Putamen (tissue), 1 donor: ENCODE results near the gene CBLB.
"Not testable (repeated sequence)": the region's sequence is repeated elsewhere in the genome, so short reads cannot be mapped to it uniquely, and the experiment has no call there.

Experiments used
- DNase-seq: peaks from one replicate; pipeline ENCODE4 v3.0.0-alpha.2; 2016; ENCODE audit warnings: low spot score

The CBLB gene

DNA sequence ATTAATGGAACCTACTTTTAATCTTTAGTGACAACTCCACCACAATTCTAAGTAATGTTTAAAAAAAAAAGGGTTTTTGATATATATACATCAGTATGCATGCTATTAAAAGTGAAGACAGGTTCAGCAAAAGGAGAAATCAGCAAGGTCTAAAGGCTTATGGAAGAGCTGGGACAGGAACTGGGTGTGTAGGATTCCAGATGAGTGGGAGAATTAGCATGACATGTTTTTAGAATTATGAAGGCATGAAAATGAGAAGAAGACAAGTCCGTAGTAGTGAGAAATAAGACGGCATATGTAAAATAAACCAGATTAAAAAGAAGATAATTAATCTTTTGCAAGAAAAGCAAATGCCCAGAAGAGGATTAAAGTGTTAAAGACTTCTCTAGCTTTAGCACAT is 52.0 kb downstream of the CBLB start:
- DNase-seq = no peak

DNA sequence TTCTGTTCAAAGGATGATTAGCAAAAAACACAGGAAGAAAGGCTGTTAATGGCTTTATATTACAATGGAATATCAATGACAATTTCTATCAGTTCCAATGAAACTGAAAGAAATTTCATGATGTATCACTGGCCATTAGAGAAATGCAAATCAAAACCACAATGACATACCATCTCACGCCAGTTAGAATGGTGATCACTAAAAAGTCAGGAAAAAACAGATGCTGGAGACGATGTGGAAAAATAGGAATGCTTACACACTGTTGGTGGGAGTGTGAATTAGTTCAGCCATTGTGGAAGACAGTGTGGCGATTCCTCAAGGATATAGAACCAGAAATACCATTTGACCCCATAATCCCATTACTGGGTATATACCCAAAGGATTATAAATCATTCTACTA is 53.5 kb downstream of the CBLB start:
- not testable (repeated sequence) for DNase-seq

DNA sequence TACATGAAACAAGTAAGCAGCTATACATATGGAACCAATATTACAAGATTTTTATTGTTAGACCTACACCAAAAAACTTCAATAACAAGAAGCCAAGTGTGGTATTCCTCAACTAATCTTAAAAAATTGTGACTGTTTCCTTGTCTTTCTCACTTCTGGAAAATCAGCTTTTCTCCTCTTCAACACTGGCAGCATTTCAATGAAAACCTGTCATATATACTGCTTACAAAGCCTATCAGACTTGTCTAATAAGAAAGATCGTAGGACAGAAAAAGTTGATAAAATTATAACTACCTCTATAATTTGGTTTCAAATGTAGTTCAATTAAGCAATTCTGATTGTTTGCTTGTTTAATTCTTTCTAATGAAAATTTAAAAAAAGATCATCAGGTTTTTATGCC is 55.1 kb downstream of the CBLB start:
- DNase-seq = no peak

DNA sequence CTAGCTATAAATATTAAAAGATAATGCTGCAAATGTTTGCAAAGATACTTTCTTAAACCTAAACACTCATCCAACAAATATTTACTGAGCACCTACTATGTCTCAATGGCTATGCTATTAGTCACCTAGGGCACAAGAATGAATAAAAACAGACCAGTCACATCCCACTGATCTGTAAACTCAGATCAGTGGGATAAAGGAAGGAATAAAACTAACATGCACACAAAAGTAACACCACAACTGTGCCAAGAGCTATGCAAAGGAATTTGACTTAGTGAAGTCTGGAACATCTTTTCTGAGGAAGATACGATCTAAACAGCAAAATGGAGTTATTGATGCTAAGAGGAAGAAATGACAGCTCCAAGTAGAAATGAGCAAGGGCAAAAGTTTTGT is 56.6 kb downstream of the CBLB start:
- no peak for DNase-seq

DNA sequence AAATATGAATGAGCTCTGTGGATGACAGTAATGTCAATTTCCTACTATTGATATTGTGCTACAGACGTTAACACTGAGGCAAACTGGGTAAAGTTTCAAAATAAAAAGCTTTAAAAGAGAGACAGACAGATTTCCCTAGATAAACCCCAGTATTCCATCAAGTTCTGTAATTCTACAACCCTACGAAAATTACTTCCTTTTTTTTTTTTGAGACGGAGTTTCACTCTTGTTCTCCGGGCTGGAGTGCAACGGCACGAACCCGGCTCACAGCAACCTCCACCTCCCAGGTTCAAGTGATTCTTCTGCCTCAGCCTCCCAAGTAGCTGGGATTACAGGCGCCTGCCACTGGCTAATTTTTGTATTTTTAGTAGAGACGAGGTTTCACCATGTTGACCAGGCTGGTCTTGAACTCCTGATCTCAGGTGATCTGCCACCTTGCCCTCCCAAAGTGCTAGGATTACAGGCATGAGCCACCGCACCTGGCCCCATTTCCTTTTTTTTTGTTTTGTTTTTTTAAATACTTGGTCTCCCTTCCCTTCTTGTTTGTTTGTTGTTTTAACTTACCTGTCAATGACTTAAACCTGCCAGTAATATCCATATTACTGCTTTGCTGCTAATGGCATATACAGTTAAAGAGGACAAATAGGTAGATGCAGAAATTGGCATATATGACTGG is 57.2 kb downstream of the CBLB start:
- DNase-seq = no peak

DNA sequence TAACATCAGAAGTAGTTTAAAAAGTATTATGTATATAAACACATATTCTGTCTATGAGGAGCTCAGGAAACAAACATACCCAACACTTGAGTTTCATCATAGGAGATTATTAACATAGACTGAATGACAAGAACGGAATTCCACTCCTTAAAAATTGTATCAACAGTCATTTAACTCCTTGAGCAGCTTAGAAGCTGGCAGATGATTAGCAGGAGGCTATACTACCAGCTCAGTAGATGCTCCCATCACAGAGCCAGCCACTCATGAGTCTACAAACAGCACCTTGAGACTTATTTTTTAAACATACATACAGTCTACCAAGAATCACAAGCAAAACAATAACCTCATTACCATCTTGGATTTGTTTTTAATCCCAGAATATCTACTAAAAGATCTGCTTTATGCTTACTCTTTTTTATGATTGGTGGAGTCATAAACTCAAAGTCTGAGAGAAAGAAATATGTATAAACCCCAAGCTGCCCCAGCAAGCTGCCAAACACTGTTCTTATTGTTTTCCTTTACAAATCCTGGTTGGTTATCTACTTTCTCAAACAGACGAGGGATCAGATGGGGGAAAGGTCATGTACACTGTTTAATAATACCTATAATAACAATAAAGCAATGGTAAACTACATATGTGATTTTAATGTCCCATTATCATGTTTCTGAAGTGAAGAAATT is 59.5 kb downstream of the CBLB start:
- DNase-seq = no peak

DNA sequence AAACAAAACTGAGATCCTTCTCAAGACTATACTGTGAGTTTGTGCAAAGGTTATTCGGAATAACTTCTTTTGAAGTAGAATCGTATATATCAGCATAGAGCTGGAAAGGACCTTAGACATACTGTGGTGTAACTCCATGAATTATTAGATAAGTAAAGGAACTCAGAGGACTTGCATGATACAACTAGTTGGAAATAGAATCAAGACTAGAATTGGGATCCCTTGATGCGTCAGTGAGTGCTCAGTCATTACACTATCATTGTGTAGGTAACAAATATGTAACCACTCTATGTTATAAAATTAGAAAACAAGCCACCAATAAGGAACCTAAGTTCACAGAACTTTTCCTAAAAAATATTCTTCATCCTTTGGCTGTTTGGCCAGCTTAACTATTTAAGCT is 61.1 kb downstream of the CBLB start:
- DNase-seq = no peak

DNA sequence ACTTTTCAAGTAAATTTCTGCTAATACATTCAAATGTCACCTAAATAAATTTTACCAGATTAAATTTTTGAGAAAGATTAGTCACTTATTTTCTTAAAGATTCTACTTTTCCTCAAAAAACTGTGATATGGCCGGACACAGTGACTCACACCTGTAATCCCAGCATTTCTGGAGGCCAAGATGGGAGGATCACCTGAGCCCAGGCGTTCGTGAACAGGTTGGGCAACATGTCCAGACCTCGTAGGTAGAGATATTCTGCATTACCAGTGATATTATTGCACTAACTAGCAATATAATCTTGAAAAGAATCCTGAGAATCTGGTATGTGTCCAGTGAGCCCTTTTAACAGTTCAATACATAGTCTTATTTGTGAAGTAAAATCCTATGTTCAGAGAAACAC is 61.7 kb downstream of the CBLB start:
- DNase-seq = no peak

DNA sequence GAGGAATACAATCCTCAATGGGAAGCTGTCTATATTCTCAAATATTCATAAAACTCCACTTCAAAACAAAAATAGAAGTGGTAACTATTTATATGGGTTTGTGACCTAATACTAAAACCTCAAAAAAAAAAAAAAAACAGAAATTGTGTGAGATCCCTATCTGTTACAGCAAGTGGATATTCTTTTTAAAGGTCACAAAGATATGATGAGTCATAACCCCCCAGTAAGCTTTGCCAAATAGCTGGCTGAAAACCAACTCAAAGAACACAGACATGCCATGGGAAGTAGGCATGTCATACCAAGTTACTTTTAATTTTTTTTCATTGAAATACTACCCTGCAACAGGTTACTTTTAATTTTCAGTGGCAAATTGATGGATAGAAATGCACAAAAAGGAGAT is 62.5 kb downstream of the CBLB start:
- no peak for DNase-seq

DNA sequence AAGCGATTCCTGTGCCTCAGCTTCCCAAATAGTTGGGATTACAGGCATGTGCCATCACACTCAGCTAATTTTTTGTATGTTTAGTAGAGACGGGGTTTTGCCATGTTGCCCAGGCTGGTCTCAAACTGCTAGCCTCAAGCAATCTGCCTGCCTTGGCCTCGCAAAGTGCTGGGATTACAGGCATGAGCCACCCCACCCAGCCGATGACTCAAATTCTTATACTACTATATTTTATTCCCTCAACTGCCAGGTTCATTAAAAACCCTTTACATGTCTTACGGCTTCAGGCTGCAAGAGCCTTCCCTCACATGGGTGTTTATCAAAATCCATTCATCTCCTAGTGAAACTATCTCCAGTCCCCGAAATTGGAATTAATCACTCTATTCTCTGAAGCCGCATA is 63.4 kb downstream of the CBLB start:
- DNase-seq = no peak

DNA sequence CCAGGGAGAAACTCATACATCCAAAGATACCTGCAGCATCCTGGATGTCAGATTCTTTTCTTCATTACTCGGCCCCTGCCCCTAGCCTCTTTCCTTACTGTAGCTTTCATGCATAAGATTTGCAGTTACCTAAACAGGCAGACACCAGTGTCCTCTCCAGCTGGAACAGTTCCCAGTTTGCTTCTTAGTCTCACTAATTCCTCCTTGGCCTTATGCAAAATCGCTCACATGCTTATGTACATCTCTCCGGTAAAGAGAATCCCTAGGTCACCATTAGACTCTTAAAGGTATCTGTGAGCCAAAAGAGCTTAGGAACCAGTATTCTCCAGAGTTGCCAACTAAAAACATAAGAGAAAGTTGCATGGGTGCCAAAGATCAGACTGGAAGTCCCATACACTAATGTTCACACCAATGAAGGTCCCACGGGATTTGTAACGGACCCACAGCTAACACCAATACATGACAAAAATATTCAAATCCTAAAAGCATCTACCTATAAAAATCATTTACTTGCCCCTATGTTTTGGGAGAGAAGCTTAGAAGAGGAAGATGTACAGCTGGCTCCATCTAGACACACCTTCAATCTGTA is 66.6 kb downstream of the CBLB start:
- DNase-seq = no peak

DNA sequence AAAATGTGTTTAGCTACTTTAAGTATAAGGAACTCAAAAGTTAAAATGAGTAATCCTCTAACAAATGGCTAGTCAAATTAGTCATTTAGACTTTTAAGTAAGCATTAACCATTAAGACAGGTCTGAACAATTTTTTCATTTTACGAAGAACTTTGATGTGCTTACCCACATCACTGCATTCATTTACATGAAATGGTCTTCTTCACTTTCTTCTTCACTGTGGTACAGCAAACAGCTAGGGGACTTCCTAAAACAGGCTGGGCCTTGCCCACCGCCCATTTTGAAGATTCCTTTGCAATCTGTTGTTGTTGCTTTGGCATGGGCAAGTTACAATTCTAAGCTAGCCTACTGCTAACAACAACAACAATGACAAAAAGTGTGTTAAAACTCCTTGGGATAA is 67.4 kb downstream of the CBLB start:
- no peak for DNase-seq

DNA sequence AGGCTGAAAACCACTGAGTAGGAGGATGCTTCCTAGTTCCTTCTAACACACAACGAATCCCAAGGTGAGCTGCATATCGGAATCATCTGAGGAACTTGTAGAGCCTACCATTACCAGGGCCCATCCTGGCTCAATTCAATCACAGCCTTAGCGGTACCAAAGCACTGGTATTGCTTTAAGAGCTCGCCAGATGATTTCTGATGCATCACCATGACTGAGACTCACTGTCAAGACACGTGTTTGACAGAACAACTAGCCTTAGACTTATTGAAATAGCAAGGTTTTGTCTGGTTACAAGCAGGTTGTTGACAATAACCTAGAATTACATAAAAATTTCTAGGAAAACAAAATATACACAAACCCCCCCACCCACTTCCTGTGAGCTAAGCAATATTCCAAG is 68.5 kb downstream of the CBLB start:
- no peak for DNase-seq

DNA sequence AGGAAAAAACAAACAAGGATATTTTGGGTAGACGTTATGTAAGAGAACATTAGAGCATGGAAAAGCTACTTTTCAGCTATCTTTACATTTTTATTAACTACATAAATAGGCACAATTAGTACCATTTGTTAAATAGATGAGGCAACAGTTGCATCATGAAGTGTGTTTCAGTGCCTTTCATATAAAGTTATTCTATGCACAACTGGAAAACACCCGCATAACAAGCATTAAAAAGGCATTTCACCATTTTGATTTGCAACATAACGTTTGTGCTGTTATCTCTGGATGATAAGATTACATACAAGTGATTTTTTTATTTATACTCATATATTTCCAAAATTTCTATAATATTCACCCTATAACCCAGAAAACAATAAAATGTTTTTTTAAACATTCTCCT is 69.5 kb downstream of the CBLB start:
- DNase-seq = no peak

DNA sequence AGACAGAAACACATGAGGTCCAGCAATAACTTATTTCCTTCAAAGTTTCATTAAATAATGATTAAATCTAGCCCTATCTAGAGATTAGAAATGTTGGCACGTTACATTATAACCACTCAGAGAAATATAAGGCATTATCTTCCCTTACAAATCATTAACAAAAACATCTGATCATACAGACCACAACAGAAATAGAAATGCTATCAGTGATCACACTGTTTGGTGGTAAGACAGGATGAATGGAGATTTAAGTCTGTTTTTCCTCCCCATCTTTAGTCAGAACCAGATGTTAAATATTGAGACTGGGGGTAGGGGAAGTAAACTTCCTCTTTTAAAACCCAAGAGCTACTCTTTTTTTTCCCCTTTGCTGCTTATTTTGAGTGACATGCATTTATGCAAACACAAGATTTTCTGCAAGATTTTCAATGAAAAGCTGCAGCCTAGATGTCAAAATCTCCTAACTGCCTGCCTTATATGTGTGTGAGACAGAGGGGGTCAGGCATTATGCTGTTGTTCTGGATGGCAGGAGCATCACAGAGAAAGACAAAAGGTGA is 70.4 kb downstream of the CBLB start:
- DNase-seq = no peak

DNA sequence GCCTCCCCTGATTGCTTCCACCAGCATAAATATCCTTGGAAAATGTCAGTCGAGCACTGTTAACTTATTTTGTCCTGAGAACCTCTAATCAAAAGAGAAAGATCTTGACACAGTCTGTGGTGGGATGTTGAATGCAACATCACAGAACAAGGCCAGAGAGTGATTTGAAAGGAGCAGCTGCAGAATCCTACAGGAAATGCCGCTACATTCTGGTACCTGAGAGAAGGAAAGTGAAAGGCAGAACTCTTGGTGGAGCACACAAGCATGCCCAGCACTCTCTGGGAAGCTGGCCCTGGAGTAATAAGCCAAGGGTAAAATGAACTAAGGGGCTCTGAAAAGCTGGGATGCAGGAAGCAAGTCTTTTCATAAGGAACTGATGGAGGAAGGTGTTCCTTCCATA is 75.8 kb downstream of the CBLB start:
- no peak for DNase-seq

DNA sequence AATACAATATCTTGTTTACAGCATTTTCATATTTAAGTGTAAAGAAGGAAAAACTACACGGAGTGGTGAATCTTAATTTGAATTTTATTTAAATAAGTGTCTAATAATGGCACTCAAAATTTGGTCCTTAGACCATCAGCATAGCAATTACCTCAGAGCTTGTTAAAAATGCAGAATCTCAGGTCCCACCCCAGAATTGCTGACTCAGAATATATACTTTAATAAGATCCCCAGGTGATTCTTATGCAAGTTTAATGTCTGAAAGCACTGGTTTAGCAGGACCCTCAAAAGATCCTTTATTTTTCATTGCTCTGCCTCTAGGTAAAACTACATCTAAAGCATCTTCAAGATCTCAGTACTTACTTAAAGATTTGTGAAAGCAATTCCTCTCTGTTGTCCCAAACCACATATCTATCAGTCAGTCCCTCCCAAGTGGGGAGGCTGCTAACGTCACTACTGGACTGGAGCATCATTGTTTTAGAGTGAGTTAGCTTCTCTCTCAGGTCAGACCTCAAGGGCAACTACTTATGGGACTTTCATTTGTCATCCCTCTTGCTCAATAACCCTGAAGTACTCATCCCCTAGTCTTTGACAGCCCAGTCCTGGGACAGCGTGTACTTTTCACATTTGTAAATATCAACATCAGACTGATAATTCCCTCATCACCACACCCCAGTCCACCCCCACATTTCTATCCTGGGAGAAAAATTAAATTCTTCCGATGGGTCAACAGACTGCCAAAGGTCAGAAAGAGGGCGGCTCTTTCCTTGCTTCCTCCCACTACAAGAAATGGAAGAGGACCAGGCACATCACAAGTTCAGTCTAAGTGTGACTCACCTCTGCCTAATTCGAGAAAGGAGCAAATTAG is 76.7 kb downstream of the CBLB start:
- no peak for DNase-seq

DNA sequence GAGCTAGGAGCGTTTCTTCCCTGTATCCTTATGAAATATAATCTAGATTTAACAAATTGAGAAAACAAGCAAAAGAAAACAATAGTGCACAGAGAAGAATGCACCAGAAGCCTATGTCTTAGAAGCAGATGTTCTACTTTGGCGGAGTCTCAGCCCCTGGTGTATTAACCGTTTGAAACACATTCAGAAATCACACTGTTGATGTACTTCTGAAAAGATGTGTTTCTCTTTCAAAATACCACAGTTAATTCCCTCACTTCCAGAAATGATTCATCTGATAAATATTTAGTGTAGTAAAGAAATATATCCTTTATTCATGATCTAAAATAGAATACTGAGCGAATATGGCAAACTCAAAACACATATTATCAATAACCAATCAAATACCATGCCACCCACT is 77.7 kb downstream of the CBLB start:
- DNase-seq = no peak

DNA sequence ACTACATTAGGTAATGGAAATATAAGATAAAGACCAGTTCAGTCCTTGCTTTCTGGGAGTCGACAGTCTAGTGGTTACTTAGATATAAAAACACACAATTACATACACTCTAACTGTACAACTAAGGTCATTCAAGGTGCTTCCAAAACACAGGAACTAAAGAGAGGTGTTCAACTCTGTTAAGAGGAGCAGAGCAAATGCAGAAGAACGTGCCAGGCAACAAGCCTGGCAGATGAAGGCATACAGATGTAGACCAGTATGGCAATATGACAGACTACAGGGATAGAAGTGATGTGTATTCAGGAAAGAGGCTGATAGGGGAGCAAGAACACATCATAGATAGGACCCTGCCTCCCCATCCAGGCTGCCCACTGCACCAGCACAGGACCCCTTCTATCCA is 78.3 kb downstream of the CBLB start:
- no peak for DNase-seq

DNA sequence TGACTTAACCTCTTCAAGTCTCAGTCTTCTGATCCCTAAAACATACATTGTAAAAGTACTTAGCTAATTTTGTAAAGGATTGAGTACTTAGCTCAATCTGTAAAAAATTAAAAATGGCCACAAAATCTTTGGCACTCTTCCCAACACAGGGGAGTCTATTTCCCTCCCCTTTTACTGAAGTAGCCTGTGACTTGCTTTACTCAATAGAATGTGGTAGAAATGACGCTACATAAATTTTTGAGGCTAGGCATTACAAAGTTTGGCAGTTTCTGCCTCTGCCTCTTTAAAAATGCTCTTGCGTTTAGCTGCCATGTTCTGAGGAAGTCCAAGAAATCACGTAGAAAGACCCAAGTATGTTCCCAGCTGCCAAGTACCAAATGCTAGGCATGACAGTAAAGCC is 80.2 kb downstream of the CBLB start:
- DNase-seq = no peak

DNA sequence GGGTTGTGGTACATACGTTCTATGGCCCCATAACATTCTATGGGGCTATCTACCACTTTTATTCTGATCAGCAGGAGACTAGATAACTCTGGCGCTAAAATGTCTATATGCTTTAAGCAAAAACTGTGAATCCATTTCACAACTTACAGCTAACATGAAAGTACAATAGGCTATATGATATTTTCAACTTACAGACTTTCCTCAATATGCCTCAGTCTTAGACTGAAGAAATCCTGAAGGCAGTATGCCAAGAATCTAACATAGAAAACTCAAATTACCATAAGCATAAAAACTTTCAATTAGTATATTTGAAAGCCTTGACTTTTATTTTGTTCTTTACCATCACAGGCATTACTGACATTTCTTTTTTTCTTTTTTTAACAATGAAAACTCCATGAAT is 81.4 kb downstream of the CBLB start:
- no peak for DNase-seq

DNA sequence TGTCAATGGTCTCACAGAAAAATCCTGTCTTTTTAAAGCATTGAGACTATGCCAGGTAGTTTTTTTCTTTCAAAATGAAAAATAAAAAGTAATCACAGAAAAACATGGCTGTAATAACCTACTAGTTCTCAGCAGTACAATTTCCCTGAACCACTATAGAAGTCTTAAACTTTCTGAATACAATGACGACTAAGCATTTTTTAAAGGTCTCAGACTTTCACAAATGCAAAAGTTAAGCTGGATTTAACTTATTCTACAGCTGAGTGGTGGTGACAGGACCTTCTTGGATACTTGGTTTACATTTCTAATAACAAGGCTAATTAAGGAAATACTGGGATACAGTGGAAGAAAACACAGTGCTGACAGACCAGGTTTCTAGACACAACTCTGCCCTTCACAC is 81.8 kb downstream of the CBLB start:
- DNase-seq = no peak

DNA sequence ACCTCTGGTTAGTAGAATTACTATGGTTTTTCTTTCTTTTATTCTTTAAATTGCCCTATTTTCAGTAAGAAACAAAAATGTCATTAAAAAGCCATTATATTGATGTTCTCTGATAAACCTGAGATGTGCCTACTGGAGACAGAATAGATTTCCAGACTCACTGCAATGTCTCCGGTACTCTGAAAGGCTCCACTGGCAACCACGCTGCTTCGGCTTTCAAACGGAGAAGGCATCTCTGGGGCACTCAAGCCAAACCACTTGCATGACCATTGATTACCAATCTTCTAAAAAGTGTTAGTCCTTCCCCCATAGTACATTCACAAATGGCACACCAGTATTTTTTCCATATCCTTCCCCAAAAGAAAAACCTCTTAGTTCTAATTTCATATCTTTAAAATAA is 82.6 kb downstream of the CBLB start:
- no peak for DNase-seq
